GM18502 (cell line): ENCODE measurements around the gene SPNS2.

Experiments
- ATAC-seq: cut with Tn5 transposase; IDR thresholded peaks from one replicate; pipeline ENCODE4 v1.9.1; 2021; ENCODE audit warnings: mild to moderate bottlenecking; ENCODE audit not compliant: unreplicated experiment, poor library complexity

Gene SPNS2

DNA sequence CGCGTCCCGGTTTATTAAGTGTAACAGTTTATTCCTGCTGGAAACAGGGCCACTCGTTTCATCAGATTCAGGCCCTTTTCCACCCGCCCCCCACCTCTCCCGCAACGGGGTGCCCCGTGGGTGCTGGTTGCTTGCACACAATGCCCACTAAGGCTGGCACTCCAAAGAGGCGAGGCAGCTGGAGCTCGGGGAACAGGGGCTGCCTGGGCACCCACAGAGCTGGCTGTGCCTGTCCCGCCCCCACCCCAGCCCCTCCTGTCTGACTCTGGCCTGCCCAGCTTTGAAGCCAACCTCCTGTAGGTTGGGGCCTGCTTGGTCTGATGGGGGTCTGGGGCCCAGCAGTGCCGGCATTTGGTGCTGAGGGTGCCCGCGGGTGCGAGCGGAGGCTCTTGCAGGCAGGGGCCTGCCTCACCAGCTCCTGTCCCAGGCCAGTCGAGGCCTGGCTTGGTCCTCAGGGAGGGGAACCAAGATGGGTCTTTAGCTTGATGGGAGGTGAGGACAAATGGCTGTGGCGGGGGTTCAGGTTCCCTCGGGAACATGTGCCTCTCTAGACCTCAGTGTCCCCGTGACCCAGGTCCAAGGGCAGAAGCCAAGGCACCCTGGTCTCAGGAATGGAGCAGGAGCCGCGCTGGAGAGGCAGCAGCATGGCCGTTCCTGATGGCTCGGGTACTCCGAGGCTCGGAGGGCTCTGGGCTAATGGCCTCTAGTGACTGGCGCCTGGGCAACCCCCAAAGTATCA, 36.4 kb downstream of the SPNS2 start:
- no peak for ATAC-seq

DNA sequence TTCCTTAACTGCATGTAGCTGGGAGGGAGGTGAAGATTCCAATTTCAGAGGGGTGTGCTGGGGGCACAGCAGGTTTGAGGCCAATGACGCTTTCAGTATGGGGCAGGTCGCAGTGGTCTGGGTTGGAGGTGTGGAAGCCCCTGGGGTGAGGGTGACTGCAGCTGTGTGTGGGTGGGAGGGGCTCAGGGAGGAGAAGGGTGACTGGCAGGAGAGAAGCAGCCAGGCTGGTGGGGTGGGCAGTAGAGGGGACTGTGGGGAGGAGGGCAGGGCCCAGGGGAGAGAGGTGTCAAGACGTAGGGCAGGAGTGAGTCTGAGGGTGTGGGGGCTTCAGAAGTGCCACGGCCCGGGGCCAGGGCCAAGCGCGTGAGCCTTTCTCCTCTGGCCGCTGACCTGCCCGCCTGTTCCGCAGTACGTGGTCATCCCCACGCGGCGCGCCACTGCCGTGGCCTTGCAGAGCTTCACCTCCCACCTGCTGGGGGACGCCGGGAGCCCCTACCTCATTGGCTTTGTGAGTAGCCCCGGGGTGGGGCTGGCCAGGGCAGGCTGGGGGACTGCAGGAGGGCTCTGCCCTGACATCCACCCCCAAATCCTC, 37.1 kb downstream of the SPNS2 start:
- ATAC-seq, result no peak

DNA sequence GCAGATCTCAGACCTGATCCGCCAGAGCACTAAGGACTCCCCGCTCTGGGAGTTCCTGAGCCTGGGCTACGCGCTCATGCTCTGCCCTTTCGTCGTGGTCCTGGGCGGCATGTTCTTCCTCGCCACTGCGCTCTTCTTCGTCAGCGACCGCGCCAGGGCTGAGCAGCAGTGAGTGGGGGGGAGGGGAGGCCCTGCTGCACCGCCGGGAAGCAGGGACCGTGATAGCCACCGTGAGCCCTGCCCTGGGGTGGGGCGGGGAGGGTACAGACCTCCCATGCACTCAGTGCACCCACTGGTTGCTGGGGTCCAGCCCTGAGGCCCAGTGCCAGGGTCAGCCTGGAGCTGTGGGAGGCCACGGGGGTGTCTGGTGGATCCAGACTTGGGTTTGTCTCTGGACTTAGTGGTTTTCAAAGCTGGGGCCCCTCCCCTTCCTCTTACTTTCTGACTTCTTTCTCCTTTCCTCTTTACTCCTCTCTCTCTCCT, 37.6 kb downstream of the SPNS2 start:
- no peak for ATAC-seq

DNA sequence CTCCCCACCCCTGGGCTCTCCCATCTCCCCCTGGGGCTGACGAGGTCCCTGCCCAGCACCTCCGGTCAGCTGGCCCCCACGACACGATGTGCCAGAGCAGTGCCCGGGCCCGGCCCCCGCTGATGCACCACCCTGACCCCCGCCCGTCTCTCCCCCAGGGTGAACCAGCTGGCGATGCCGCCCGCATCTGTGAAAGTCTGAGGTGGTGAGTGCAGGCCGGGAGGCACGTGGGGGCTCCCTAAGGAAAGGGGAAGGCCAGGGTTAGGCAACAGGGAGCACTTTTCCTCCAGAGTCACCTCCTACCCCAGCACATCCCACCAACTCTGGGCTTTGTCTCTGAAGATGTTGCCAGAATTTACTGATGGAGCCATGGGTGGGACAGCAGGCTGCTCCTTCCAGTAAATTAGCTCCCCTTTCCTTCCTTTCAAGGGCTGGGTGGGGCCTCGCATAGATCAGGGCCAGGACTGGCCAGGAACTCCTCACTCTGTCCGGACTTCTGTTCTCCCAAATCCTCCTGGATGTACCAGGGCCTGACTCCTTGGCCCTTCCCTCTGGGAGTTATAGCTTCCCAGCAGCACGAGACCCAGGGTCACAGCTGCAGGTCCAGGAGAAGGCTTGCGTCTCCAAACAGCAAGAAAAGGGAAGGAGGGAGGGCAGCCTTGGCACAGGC, 38.2 kb downstream of the SPNS2 start:
- no peak for ATAC-seq

DNA sequence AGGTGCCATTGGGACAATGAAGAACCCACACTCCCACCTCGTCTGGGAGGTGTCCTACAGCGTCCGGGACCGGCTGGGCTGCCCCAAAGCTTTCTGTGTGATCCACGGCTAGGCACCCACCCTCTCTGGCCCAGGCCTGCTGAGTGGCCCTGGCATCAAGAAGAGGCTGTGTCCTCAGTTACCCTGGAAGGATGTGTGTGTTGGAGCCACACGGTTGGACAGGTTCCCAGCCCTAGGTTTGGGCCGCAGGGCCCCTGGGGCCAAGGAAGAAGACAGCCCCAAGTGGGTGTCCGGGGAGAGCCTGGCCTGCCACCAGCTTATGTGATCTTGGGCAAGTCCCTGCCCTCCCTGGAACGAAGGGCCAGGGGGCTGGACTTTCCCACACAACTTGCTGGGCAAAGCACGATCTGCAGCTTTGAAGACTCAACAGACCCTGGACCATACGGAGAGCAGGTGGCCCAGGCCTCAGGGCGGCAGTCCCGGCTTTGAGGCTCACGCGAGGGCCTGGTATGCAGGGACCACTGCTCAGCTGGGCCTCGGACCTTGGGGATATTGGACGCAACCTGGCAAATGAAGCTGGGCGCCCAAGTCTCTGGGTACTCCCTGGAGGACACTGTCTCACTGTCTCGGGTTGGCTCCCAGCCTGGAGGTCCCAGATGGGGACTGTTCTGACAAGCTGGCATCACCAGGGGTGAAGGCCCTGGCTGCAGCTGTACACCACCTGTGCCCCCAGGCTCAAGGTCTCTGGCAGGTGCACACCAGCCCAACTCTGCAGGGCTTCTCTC, 39.0 kb downstream of the SPNS2 start:
- no peak for ATAC-seq

DNA sequence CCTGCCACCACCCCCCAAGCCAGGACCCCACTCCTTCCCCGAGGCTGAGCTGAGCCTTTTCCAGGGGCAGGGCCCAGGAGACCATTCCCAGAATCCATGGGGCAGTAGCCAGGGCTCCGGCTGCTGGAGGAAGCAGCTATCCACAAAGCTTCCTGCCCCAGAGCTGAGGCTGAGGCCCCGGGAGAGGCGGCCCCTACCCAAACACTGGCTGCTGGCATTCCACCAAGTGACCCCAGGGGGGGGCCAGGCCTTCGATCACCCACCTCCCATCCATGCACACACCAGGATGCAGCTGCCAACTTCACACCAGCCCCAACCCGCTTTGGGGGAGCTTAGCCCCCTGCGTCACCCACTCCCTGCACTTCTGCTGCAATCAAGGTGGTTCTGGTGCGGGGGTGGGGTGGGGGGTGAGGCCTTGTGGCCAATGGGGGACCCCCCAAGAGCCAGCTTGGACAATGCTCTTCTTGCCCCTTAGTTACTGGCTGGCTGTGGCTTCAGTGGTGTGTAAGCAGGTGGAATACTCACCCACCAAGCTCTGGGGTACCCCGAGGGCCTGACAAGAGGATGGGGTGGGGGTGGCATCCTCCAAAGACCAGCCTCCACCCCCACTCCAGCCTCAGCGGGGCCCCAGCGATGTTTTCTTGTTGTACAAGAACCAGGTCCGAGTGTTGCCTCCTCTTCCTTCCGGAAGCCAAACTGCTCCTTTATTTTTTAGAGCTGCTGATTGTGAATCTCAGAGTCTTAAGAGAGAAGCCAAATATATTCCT, 39.7 kb downstream of the SPNS2 start:
- no peak for ATAC-seq

DNA sequence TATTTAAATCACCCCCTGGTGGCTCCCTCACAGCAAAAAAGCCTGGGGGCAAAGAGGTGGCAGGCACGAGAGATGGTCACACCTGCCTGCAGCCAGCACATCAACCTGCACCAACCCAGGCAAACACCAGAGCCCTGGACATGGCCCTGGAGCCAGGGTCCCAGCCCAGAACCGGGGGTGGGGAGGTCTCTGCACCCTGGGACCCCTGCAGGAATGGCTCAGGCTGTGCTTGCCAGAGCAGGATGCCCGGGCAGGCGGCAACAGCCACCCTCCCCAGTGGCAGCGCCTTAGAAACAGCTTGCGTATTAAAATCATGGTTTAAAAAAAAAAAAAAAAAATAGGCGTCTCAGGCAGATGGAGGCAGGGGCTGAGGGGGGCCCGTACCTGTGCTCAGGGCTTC, 40.3 kb downstream of the SPNS2 start:
- ATAC-seq, result no peak

DNA sequence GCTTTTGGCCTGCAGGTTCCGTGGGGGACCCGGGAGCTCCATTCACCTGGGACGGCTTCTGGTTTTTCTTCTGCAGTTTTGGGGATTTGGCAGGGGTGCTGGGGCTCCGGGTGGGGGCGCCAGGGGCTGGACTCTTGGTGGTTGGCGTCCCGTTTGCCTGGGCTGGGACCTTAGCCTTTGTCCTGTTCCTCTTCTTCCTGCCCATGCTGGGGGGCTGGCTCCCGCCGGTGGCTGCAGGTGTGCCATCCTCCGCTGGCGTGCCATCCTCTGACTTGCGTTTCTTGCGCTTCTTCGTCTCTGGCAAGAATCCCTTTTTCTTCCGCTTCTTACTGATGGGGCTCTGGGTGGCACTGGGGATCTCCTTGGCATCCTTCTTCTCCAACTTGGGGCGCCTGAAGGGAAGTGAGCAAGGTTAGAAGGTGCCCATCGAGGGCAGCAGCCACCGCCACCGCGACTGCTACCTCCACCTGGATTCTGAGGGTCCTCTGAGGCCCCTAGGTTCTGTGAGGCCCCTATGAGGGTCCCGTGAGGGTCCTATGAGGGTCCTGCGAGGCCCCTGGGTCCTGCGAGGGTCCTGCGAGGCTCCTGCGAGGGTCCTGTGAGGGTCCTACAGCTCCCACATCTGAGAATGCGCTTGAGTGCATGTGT, 41.0 kb downstream of the SPNS2 start:
- ATAC-seq, result no peak

DNA sequence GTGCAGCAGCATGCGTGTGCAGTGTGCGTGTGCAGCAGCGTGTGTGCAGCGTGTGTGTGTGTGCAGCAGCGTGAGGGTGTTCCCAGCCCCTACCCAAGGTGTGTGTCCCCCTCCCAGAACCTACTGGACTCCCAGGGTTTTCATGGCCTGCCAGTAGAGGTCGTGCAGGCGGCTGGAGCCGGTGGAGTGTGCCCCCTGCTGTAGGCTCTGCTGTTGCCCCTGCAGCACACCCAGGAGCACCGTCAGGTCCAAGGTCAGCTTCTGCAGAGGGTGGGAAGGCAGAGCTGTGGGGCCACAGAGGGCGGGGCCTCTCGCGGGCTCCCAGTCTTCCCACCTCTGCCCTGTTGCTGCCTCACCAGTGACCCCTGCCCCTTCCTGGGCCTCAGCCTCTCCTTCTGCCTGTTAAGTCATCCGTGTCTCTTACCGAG, 41.6 kb downstream of the SPNS2 start:
- no peak for ATAC-seq

DNA sequence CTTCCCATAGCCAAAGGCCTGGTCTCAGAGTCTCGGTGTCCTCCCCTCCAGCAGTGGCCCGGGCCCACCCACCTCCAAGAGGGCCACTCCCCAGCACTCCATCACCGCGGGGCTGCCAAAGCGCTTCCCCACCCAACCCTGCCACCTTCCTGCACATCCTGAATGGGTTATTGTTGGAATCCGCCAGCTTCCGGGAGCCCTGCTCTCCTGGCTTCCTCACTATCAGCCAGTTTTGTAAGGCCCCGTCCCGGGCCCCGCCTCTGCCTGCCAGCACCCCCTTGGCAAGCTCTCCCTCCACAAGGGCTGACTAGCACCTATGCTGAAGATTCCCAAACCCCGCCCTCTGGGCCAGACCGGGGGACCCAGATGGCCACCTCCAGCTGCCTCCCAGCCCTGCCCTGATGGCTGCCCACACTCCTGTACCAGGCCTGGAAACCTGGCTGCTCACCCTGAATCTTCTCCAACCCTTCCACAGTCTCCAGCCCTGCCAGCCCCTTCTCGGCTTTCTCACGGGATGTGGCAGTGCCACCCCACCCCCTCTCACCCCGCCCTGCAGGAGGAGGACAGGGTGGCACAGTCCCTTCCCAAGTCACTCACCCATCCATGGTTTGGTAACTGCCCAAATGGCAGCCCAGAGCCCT, 42.1 kb downstream of the SPNS2 start:
- ATAC-seq, result no peak

DNA sequence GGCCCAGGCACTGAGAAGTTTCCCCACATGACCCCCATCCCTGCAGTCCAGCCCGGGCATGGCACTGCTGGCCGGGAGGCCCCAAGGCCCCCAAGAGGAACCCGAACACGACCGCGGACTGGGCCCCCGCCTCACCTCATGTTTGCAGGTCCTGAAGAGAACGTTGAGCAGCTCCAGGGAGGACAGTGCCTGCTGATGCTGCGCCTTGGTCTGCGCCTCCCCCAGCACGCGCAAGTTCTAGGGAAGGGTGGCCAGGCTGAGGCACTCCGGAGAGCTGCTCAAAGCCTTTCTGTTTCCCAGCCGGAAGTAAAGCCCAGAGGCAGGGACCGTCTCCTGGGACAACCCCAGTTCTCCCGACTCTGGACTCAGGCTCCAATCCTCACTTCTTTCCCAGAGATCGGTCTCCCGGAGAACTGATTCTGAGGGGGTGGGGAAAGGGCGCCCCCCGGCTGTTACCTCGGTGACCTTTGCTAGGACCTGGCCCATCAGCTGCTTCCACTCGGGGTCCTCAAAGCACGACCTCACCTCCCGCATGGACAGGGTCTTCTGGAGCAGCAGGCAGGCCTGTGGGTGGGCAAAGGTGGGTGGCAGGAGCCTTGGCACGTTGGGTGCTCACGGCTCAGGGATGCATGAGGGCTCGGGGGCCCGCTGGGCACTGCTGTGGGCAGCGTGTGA, 42.8 kb downstream of the SPNS2 start:
- no peak for ATAC-seq

DNA sequence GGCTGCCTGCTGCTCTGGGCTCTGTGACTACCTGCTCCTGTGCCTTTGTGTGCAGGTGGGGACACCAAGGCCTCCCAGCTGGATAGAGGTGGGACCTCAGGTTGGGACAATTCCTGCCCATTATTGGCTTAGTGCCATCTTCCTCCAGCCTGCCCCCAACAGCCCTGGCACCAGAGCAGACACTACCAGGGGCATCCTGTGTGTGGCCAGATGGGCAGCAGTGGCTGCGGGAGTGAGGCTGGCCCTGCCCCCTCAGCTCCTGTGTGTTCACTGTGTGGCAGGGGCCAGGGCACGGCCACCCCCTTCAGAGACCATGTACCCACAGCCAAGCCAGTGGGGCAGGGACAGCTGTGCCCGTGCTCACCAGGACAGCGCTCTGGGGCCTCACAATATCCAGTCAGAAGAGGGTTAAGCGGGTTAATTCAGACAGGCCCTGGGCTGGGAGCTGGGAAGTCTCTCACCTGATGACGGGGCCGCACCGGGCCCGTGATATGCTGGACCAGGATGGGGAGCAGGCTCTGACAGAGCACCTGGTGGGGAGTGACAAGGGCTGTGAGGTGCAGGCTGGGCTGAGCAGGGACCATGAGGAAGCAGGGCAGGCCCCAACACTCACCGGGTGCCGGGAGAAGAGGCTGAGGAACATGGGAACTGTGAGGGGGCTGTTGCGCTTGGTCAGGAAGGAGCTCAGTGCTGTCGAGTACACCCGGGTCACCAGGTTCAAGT, 43.5 kb downstream of the SPNS2 start:
- ATAC-seq, result no peak

DNA sequence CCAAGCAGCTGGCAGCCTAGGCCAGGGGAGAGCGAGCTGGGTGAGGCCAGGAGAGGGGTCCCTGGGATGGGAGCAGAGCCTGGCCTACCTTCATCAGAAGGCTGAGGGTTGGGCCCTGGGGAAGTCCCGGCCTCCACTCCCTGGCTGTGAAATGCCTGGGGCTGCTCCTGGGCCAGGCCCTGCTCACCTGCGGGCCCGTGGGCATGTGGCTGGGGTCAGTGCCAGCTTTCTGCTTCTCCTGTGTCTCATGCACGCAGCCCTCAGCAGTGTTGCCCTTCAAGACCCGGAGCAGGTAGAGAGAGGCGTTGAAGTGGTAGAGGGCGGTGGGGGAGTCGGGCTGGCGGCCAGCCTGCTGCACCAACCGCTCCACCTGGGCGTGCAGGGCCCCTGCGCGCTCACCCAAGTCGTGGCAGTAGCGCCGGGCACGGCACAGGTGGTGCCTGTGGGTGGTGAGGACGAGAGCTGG, 44.1 kb downstream of the SPNS2 start:
- ATAC-seq, result no peak

DNA sequence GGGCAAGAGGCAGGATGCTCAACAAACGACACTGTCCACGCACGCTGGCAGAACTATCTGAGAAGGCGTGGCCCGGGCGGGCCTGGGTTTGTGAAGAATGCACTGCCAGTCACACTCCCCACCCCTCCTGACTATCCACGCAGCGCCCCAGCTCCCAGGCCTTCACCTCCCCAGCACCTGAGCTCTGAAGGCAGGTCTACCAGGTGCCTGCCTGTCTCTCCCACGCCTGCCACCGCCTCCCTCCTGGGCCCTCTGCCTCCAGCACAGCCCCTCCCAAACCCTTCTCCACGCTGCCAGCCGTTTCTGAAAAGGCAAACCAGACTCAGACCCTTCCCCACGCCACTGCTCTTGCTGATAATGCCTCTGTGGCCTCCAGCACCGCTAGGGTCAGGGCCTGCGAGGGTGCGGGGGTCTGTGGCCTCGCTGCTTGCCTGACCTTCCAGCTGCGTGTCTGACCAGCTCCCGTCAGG, 44.9 kb downstream of the SPNS2 start:
- ATAC-seq, result no peak

DNA sequence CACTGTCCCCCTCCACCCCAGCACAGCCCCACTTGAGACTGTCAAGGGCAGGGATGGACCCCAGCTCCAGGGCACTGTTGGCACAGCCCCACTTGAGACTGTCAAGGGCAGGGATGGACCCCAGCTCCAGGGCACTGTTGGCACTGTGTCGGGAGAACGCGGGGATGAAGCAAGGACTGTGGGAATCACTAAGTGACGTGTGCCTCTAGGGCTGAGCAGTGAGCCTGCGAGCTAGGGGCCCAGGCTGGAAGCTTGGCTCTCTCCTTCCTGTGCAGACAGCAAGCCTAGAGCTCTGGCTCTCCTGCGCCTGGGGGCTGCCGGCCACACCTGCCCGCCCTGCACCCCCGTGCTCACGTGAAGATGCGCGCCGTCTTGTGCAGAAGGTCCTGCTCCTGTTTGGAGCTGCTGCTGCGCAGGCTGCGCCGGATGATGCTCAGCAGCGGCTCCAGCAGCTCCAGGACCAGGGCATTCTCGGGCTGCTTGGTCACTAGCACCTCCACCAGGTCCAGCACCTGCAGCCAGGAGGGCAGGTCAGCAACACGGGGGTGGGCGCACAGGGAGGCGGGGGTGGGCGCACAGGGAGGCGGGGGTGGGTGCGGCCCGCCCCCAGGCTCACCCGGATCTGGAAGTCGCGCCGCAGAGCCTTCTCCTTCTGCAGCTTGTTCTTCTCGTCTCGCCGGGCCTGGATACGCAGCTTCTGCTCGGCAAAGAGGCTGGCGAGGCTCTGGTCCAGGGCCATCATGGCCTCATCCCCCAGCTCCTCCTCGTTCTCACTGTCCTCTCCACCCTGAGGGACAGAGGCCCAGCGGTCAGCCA, 45.7 kb downstream of the SPNS2 start:
- no peak for ATAC-seq

DNA sequence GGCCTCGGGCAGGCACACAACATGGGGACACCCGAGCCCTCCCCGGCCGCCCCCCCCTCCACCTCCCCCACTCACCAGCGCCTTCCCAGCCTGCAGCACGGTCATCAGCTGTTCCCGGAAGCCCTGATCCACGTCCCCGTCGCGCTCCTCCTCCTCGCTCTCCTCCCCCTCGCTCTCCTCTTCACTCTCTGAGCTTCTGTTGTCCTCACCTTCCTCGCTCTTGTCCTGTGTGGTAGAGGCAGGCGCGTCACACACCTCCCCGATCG, 46.2 kb downstream of the SPNS2 start:
- ATAC-seq, result no peak
